GM12864 (cell line): ENCODE measurements around the gene CKAP4.

Experiments used
- DNase-seq: peaks from one replicate; pipeline ENCODE4 v3.0.0-alpha.2; 2011; ENCODE audit warnings: low read depth
- H3K4me3 ChIP-seq: 2 replicates; pipeline ENCODE4 v1.5.1; 2011; ENCODE audit warnings: mild to moderate bottlenecking, low read depth, low read length, control low read depth
- TF ChIP-seq, protein P1 (sequence below): IDR thresholded peaks from 2 replicates; pipeline ENCODE4 v1.5.1; 2011; ENCODE audit warnings: low read depth, mild to moderate bottlenecking, moderate library complexity, low read length, control low read depth, inconsistent platforms; ENCODE audit errors: missing control alignments

Gene CKAP4

DNA sequence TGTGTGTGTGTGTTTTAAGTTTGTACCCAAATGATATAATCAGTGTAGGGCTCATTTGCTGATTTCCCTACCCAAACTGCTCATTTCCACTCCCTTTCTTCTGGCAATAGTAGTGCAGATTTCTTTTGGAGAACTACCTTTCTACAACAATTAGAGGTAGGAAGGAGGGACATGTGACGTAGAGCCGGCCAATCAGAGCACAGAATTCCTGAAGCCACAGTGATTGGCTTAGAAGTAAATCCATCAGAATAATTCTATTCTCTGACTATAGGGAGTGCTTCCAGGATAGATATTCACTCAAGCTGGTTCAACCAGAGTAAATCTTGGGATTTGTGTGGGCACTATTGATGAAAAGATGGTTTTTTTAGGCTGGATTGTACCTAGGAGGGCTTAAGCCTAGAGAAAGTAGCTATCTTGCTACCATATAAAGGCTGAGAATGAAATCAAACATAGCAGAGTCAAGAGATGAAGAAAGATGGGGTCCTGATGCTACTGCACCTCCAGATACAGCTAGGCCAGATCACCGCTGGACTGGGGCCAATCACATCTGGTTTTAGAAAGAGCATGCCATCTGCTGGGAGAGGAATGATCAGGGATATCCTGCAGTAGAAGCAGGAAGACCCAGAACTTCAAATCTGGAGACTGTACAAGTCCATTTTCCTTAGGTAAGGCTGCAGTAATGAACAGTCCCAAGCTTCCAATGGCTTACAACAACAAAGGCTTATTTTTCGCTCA lies 55.0 kb downstream of the CKAP4 start:
- DNase-seq: no peak
- TF ChIP-seq, protein P1, sequence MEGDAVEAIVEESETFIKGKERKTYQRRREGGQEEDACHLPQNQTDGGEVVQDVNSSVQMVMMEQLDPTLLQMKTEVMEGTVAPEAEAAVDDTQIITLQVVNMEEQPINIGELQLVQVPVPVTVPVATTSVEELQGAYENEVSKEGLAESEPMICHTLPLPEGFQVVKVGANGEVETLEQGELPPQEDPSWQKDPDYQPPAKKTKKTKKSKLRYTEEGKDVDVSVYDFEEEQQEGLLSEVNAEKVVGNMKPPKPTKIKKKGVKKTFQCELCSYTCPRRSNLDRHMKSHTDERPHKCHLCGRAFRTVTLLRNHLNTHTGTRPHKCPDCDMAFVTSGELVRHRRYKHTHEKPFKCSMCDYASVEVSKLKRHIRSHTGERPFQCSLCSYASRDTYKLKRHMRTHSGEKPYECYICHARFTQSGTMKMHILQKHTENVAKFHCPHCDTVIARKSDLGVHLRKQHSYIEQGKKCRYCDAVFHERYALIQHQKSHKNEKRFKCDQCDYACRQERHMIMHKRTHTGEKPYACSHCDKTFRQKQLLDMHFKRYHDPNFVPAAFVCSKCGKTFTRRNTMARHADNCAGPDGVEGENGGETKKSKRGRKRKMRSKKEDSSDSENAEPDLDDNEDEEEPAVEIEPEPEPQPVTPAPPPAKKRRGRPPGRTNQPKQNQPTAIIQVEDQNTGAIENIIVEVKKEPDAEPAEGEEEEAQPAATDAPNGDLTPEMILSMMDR: no peak
- H3K4me3 ChIP-seq: no peak overlapping the region

DNA sequence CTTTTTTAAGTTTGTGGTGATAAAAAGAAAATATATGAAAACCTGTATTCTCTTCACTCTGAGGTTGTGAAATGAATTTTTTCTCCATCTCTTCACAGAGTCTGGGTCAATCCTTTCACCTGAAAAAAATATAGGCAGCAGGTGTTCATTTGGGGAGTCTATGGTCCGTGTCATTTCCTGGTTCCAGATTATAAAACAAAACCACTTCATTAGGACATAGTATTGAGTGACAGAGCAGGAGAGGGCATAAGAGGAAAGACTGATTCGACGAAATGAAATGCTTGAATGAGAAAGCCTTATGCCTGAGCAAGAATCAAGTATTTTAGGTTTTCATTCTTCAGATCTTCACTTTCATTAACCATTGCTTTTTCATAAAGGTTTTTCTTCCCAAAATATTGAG lies 57.2 kb downstream of the CKAP4 start:
- TF ChIP-seq, protein P1: no peak
- no peak for DNase-seq

DNA sequence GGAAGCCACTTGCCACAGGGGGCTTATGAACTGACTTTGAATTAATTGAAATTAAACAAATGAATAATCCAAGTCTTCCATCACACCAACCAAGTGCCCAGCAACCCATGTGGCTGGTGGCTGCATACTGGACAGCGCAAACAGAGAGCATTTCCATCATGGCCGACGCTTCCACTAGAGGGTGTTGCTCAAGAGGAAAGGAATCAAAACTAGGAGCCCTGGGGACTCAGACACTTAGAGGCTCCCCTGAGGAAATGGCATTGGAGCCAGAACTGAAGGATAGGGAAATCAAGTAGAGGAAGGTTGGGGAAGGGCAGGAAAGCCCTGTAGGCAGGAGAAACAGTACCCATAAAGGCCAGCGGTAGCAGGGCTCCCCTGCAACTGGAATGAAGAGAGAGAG lies 58.5 kb downstream of the CKAP4 start:
- TF ChIP-seq, protein P1: no peak
- H3K4me3 ChIP-seq: no peak overlapping the region
- DNase-seq: no peak

More for the DNA sequence above, 57.2 kb downstream of the CKAP4 start:
- no peak overlapping the region for H3K4me3 ChIP-seq

DNA sequence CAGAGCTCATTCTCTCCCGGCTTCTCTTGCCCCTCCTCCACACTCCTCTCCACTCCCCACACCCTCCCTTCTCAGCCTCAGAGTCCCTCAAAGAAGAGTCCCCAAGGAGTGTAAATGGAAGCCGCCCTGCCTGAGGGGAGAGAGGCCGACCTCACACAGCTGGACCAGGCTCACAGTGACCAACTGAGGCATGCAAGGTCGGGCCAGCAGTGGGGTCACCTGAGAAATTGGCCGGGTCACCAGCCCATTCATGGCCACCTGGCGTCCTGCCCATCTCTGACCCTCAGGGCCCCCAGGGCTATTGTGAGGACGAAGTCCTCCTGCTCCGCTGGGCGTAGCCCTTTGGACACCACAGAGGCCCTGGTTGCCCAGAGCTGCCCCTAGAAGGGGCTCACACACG lies 59.6 kb downstream of the CKAP4 start:
- no peak overlapping the region for H3K4me3 ChIP-seq
- DNase-seq: no peak
- TF ChIP-seq, protein P1: no peak
